H9 (cell line): ENCODE measurements around the gene OAS3. TPM values are rescaled to one million over a fixed set of nuclear protein-coding genes. Genes with fewer than 3 reads are reported as not detected.

Experiments used
- DNase-seq: peaks from one replicate; pipeline ENCODE4 v3.0.0-alpha.2; 2017
- H2AFZ ChIP-seq: one replicate; pipeline ENCODE4 v1.6.1; 2013; ENCODE audit warnings: mild to moderate bottlenecking, low read length, control low read depth, moderate library complexity
- H2AK5ac ChIP-seq: 2 replicates; pipeline ENCODE4 v1.6.1; 2013; ENCODE audit warnings: low read length, control low read depth, mixed read lengths; ENCODE audit not compliant: insufficient read length
- H2BK120ac ChIP-seq: one replicate; pipeline ENCODE4 v1.6.1; 2013; ENCODE audit warnings: low read depth, mild to moderate bottlenecking, low read length, control low read depth, inconsistent platforms; ENCODE audit not compliant: poor library complexity, severe bottlenecking
- H2BK12ac ChIP-seq: 2 replicates; pipeline ENCODE4 v1.6.1; 2013; ENCODE audit warnings: low read length, control low read depth, mixed read lengths, low read depth; ENCODE audit not compliant: insufficient read length
- H2BK15ac ChIP-seq: 2 replicates; pipeline ENCODE4 v1.6.1; 2013; ENCODE audit warnings: low read depth, low read length, control low read depth
- H2BK20ac ChIP-seq: one replicate; pipeline ENCODE4 v1.6.1; 2013; ENCODE audit warnings: low read depth, mild to moderate bottlenecking, low read length, control low read depth, inconsistent platforms; ENCODE audit not compliant: poor library complexity, severe bottlenecking
- H2BK5ac ChIP-seq: 2 replicates; pipeline ENCODE4 v1.6.1; 2013; ENCODE audit warnings: low read length, control low read depth, mixed read lengths; ENCODE audit not compliant: insufficient read length
- H3K14ac ChIP-seq: 2 replicates; pipeline ENCODE4 v1.6.1; 2013; ENCODE audit warnings: low read length, control low read depth; ENCODE audit not compliant: insufficient read depth
- H3K18ac ChIP-seq: 2 replicates; pipeline ENCODE4 v1.6.1; 2013; ENCODE audit warnings: low read depth, mild to moderate bottlenecking, mixed read lengths, low read length, control low read depth; ENCODE audit not compliant: insufficient read length
- H3K23ac ChIP-seq: 2 replicates; pipeline ENCODE4 v1.6.1; 2013; ENCODE audit warnings: low read length, control low read depth, mixed read lengths, low read depth; ENCODE audit not compliant: insufficient read length
- H3K23me2 ChIP-seq: 2 replicates; pipeline ENCODE4 v1.6.1; 2013; ENCODE audit warnings: low read depth, mild to moderate bottlenecking, mixed read lengths, low read length, control low read depth; ENCODE audit not compliant: insufficient read length, poor library complexity, severe bottlenecking
- H3K27ac ChIP-seq: 2 replicates; pipeline ENCODE4 v1.5.1; 2013; ENCODE audit warnings: low read length, control low read depth, mixed read lengths, low read depth; ENCODE audit not compliant: insufficient read length
- H3K27me3 ChIP-seq: 2 replicates; pipeline ENCODE4 v1.6.1; 2013; ENCODE audit warnings: low read length, control low read depth, inconsistent platforms; ENCODE audit not compliant: insufficient read depth
- H3K4ac ChIP-seq: 2 replicates; pipeline ENCODE4 v1.6.1; 2013; ENCODE audit warnings: low read depth, mild to moderate bottlenecking, control low read depth, inconsistent platforms, low read length, moderate library complexity
- H3K4me1 ChIP-seq: 2 replicates; pipeline ENCODE4 v1.6.1; 2013; ENCODE audit warnings: low read length, control low read depth, inconsistent platforms; ENCODE audit not compliant: insufficient read depth
- H3K4me2 ChIP-seq: 2 replicates; pipeline ENCODE4 v1.6.1; 2013; ENCODE audit warnings: low read length, control low read depth, mixed read lengths; ENCODE audit not compliant: insufficient read length, insufficient read depth
- H3K56ac ChIP-seq: 2 replicates; pipeline ENCODE4 v1.6.1; 2013; ENCODE audit warnings: low read depth, mild to moderate bottlenecking, mixed read lengths, low read length, control low read depth; ENCODE audit not compliant: insufficient read length
- H3K79me1 ChIP-seq: 2 replicates; pipeline ENCODE4 v1.6.1; 2013; ENCODE audit warnings: low read depth, mild to moderate bottlenecking, moderate library complexity, low read length, control low read depth, inconsistent platforms; ENCODE audit not compliant: insufficient read depth, poor library complexity, severe bottlenecking
- H3K79me2 ChIP-seq: 2 replicates; pipeline ENCODE4 v1.6.1; 2013; ENCODE audit warnings: low read length, control low read depth, inconsistent platforms; ENCODE audit not compliant: insufficient read depth
- H3K9ac ChIP-seq: 2 replicates; pipeline ENCODE4 v1.6.1; 2013; ENCODE audit warnings: low read length, control low read depth, mixed read lengths; ENCODE audit not compliant: insufficient read length; ENCODE audit errors: extremely low read depth
- H3K9me3 ChIP-seq: one replicate; pipeline ENCODE4 v1.6.1; 2013; ENCODE audit warnings: low read depth, low read length, inconsistent platforms; ENCODE audit not compliant: control insufficient read depth
- H3T11ph ChIP-seq: one replicate; pipeline ENCODE4 v1.6.1; 2013; ENCODE audit warnings: mild to moderate bottlenecking, low read length, control low read depth, inconsistent platforms
- H4K20me1 ChIP-seq: one replicate; pipeline ENCODE4 v1.6.1; 2013; ENCODE audit not compliant: control insufficient read depth, insufficient read length, insufficient read depth
- H4K5ac ChIP-seq: 2 replicates; pipeline ENCODE4 v1.6.1; 2013; ENCODE audit warnings: low read depth, mild to moderate bottlenecking, mixed read lengths, low read length, control low read depth; ENCODE audit not compliant: insufficient read length
- H4K8ac ChIP-seq: replicated peaks from 2 replicates; pipeline ENCODE4 v1.6.1; 2013; ENCODE audit warnings: low read length, control low read depth, mixed read lengths, low read depth; ENCODE audit not compliant: insufficient read length
- H4K91ac ChIP-seq: 2 replicates; pipeline ENCODE4 v1.6.1; 2013; ENCODE audit warnings: low read depth, mild to moderate bottlenecking, moderate library complexity, mixed read lengths, low read length, control low read depth; ENCODE audit not compliant: insufficient read length
- H3K27ac Mint-ChIP-seq, 3 experiments: 2 replicates in 2 of 3; 3 replicates in 1 of 3; pipeline ENCODE4 v1.8.0; 2020 to 2021; ENCODE audit warnings: mixed read lengths in 3 of 3, mild to moderate bottlenecking in 1 of 3, moderate library complexity in 1 of 3
- H3K27me3 Mint-ChIP-seq: 2 replicates; pipeline ENCODE4 v1.8.0; 2021; ENCODE audit warnings: low read depth, mild to moderate bottlenecking, moderate library complexity, mixed read lengths
- H3K36me3 Mint-ChIP-seq, 3 experiments: 2 replicates in 2 of 3; 3 replicates in 1 of 3; pipeline ENCODE4 v1.8.0; 2020 to 2021; ENCODE audit warnings: low read depth in 3 of 3, mixed read lengths in 3 of 3; ENCODE audit not compliant: insufficient read depth in 1 of 3
- H3K4me1 Mint-ChIP-seq, 2 experiments: 2 replicates each; pipeline ENCODE4 v1.8.0; 2020; ENCODE audit warnings: mixed read lengths in 2 of 2
- H3K4me3 Mint-ChIP-seq, 2 experiments: 2 replicates in 1 of 2; 3 replicates in 1 of 2; pipeline ENCODE4 v1.8.0; 2020 to 2021; ENCODE audit warnings: mild to moderate bottlenecking in 2 of 2, mixed read lengths in 2 of 2, moderate library complexity in 1 of 2
- H3K9me3 Mint-ChIP-seq, 2 experiments: 2 replicates in 1 of 2; 3 replicates in 1 of 2; pipeline ENCODE4 v1.8.0; 2020; ENCODE audit warnings: mild to moderate bottlenecking in 2 of 2, mixed read lengths in 2 of 2, moderate library complexity in 1 of 2
- WGBS: extraction: QIAGEN DNeasy Blood & Tissue Kit; methylation state at CpG from one replicate; pipeline ENCODE4 v1.1.7; 2013; ENCODE audit warnings: missing lambda C conversion rate, low lambda C conversion rate, mixed read lengths; ENCODE audit not compliant: insufficient read length; ENCODE audit errors: extremely low coverage; 5-methylcytosine and 5-hydroxymethylcytosine counted together
- total RNA-seq: library from RNA; stranded (reverse); gene quantifications from 2 replicates; pipeline ENCODE4 v1.2.1, GENCODE V29; 2021
- TF ChIP-seq, protein P1 (sequence below): fragments of 200-600 bp; sonication (generic); conservative IDR thresholded peaks from 3 replicates; pipeline ENCODE4 v1.8.0; 2021; ENCODE audit warnings: antibody characterized with exemption, mild to moderate bottlenecking

Gene OAS3
- total RNA-seq, 1 experiment from 2014 or later, result 0.81 TPM

DNA sequence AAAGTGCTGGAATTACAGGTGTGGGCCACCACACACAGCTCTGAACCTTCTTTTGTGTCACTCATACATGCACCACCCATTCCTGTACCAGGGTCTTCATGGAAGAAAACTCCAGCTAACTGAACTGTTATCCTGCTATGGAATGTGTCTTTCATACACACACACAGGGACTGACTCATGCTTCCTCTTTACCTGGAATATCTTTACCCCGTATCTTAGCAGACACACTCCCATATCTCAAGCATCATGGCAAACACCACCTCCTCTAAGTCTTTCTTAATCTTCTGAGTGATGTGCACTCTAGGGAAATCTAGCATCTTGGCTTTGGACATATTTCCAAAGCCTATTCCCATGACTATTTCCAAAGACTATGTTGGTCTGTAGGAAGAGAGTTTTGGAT is 83.2 kb downstream of the OAS3 start:
- no peak overlapping the region for H4K91ac ChIP-seq
- no peak overlapping the region for H3K56ac ChIP-seq
- peaks cover 4 to 5% of the 10 kb centered on the region in 2 experiments for H3K9me3 Mint-ChIP-seq
- H2BK5ac ChIP-seq, result no peak overlapping the region
- WGBS, result no CpG with 5 or more reads among the region's 1 CpG
- H3K14ac ChIP-seq, result no peak overlapping the region
- no peak overlapping the region for H2AK5ac ChIP-seq
- H2BK15ac ChIP-seq, result no peak overlapping the region
- no peak overlapping the region for H3T11ph ChIP-seq
- TF ChIP-seq, protein P1, sequence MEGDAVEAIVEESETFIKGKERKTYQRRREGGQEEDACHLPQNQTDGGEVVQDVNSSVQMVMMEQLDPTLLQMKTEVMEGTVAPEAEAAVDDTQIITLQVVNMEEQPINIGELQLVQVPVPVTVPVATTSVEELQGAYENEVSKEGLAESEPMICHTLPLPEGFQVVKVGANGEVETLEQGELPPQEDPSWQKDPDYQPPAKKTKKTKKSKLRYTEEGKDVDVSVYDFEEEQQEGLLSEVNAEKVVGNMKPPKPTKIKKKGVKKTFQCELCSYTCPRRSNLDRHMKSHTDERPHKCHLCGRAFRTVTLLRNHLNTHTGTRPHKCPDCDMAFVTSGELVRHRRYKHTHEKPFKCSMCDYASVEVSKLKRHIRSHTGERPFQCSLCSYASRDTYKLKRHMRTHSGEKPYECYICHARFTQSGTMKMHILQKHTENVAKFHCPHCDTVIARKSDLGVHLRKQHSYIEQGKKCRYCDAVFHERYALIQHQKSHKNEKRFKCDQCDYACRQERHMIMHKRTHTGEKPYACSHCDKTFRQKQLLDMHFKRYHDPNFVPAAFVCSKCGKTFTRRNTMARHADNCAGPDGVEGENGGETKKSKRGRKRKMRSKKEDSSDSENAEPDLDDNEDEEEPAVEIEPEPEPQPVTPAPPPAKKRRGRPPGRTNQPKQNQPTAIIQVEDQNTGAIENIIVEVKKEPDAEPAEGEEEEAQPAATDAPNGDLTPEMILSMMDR, result no peak
- no peak overlapping the region for H2BK120ac ChIP-seq
- no peak overlapping the region for H2BK20ac ChIP-seq
- no peaks in the 10 kb centered on the region for H3K79me2 ChIP-seq
- H3K9me3 ChIP-seq, result no peaks in the 10 kb centered on the region
- H4K20me1 ChIP-seq, result no peaks in the 10 kb centered on the region
- H3K23me2 ChIP-seq, result no peaks in the 10 kb centered on the region
- no peak overlapping the region for H3K4me3 Mint-ChIP-seq
- no peak overlapping the region for H4K5ac ChIP-seq
- no peak overlapping the region for H3K18ac ChIP-seq
- H3K4ac ChIP-seq, result no peak overlapping the region
- H3K9ac ChIP-seq, result no peak overlapping the region
- H4K8ac ChIP-seq, result no peak overlapping the region
- no peak overlapping the region for H2AFZ ChIP-seq
- H3K4me1 Mint-ChIP-seq, result peaks cover 2 to 6% of the 10 kb centered on the region in 2 experiments; a peak in 2 of 4 replicates
- H3K27me3 ChIP-seq, result no peaks in the 10 kb centered on the region
- H3K27ac Mint-ChIP-seq, result no peak overlapping the region
- H3K4me2 ChIP-seq, result no peak overlapping the region
- H3K79me1 ChIP-seq, result no peaks in the 10 kb centered on the region
- H3K36me3 Mint-ChIP-seq, result 0 out of 7 replicates have a peak, but pooled peaks cover 0 to under 1% (median 0%) of the 10 kb centered on the region in 3 experiments
- no peak overlapping the region for H3K27ac ChIP-seq
- DNase-seq, result no peak
- peaks cover 7% of the 10 kb centered on the region; the same call in 1 of the 2 replicates for H3K27me3 Mint-ChIP-seq
- no peaks in the 10 kb centered on the region for H3K4me1 ChIP-seq
- no peak overlapping the region for H3K23ac ChIP-seq
- H2BK12ac ChIP-seq, result no peak overlapping the region

Other genes starting within 250 kb of the OAS3 start
- gene RPH3A, start 146.7 kb upstream of the OAS3 start, total RNA-seq, result not detected in 2 replicates
- 0.20 TPM in 1 of 2 replicates, not detected in the other for gene OAS1, start 31.5 kb upstream of the OAS3 start, total RNA-seq
- not detected in 2 replicates for gene OAS2, start 40.0 kb downstream of the OAS3 start, total RNA-seq
- 3.0 and 3.5 TPM in 2 replicates for gene DTX1, start 118.3 kb downstream of the OAS3 start, total RNA-seq
- gene RASAL1, start 197.3 kb downstream of the OAS3 start, total RNA-seq, result 2.3 and 2.7 TPM in 2 replicates
- not detected in 2 replicates for gene CFAP73, start 211.2 kb downstream of the OAS3 start, total RNA-seq
- 83.0 TPM in 2 replicates for gene DDX54, start 247.0 kb downstream of the OAS3 start, total RNA-seq
- 26.0 and 26.1 TPM in 2 replicates for gene RITA1, start 247.2 kb downstream of the OAS3 start, total RNA-seq